HCT116 (cell line): ENCODE results near the gene ZNF697.

Experiments
- EZH2 ChIP-seq: fragments of 200-600 bp; sonication (generic); IDR thresholded peaks from 2 replicates; pipeline ENCODE4 v1.6.1; 2017; ENCODE audit warnings: antibody characterized with exemption, mixed run types
- JUND ChIP-seq: IDR thresholded peaks from 2 replicates; pipeline ENCODE4 v1.6.1; 2012
- POLR2A ChIP-seq: IDR thresholded peaks from 2 replicates; pipeline ENCODE4 v1.7.0; 2011; ENCODE audit warnings: borderline replicate concordance; ENCODE audit not compliant: insufficient read depth, insufficient read length; ENCODE audit errors: extremely low read depth
- POLR2AphosphoS5 ChIP-seq: IDR thresholded peaks from 2 replicates; pipeline ENCODE4 v1.6.1; 2011; ENCODE audit warnings: mild to moderate bottlenecking, low read depth, low read length, moderate library complexity
- YY1 ChIP-seq: IDR thresholded peaks from 2 replicates; pipeline ENCODE4 v1.6.1; 2011; ENCODE audit warnings: low read length, low read depth, moderate library complexity, mild to moderate bottlenecking; ENCODE audit not compliant: insufficient replicate concordance; ENCODE audit errors: extremely low read depth
- TF ChIP-seq, protein P1 (sequence below), 3 experiments: fragments of 200-600 bp in 1 of 3; sonication (generic) in 1 of 3; IDR thresholded peaks in 2 of 3; conservative IDR thresholded peaks in 1 of 3; 2 replicates each; pipeline ENCODE4 v1.5.1; 2012 to 2017; ENCODE audit warnings: low read depth in 2 of 3, low read length in 2 of 3, antibody characterized with exemption in 1 of 3, borderline replicate concordance in 1 of 3, control low read depth in 1 of 3, mild to moderate bottlenecking in 1 of 3, mixed read lengths in 1 of 3, mixed run types in 1 of 3, moderate library complexity in 1 of 3; ENCODE audit not compliant: insufficient read depth in 1 of 3
- TF ChIP-seq, protein P2 (sequence below): IDR thresholded peaks from 2 replicates; pipeline ENCODE4 v1.6.1; 2012; ENCODE audit warnings: low read depth

DNA sequence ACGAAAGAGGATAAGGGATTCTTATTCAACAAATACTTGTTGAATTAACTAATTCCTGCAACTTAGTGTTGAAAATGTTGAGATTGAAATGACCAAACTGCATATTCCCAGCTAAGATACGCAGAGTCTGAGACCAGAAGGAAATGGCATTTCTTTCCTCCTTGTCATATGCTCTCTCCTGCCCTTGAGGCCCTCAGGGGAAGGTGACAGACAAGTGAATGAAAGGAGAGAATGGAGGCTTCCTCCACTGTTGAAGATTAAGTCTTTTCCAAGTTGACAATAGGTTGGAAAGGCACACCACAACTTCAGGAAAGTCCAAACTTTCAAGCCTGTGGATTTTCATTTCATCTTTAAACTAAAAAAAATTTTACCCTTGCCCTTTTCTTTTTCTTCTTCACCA, 3.1 kb upstream of the ZNF697 start:
- TF ChIP-seq, protein P1, sequence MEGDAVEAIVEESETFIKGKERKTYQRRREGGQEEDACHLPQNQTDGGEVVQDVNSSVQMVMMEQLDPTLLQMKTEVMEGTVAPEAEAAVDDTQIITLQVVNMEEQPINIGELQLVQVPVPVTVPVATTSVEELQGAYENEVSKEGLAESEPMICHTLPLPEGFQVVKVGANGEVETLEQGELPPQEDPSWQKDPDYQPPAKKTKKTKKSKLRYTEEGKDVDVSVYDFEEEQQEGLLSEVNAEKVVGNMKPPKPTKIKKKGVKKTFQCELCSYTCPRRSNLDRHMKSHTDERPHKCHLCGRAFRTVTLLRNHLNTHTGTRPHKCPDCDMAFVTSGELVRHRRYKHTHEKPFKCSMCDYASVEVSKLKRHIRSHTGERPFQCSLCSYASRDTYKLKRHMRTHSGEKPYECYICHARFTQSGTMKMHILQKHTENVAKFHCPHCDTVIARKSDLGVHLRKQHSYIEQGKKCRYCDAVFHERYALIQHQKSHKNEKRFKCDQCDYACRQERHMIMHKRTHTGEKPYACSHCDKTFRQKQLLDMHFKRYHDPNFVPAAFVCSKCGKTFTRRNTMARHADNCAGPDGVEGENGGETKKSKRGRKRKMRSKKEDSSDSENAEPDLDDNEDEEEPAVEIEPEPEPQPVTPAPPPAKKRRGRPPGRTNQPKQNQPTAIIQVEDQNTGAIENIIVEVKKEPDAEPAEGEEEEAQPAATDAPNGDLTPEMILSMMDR (IDR thresholded peaks at IDR 0.05 in 2 of 3, conservative IDR thresholded peaks at IDR 0.05 in 1 of 3; ENCODE audit: borderline replicate concordance in 1 of 3, insufficient read depth in 1 of 3, low read depth in 2 of 3, low read length in 2 of 3) = no peak
- TF ChIP-seq POLR2A (no peak), JUND (no peak), POLR2AphosphoS5 (no peak), YY1 (no peak), EZH2 (no peak)
- TF ChIP-seq, protein P2, sequence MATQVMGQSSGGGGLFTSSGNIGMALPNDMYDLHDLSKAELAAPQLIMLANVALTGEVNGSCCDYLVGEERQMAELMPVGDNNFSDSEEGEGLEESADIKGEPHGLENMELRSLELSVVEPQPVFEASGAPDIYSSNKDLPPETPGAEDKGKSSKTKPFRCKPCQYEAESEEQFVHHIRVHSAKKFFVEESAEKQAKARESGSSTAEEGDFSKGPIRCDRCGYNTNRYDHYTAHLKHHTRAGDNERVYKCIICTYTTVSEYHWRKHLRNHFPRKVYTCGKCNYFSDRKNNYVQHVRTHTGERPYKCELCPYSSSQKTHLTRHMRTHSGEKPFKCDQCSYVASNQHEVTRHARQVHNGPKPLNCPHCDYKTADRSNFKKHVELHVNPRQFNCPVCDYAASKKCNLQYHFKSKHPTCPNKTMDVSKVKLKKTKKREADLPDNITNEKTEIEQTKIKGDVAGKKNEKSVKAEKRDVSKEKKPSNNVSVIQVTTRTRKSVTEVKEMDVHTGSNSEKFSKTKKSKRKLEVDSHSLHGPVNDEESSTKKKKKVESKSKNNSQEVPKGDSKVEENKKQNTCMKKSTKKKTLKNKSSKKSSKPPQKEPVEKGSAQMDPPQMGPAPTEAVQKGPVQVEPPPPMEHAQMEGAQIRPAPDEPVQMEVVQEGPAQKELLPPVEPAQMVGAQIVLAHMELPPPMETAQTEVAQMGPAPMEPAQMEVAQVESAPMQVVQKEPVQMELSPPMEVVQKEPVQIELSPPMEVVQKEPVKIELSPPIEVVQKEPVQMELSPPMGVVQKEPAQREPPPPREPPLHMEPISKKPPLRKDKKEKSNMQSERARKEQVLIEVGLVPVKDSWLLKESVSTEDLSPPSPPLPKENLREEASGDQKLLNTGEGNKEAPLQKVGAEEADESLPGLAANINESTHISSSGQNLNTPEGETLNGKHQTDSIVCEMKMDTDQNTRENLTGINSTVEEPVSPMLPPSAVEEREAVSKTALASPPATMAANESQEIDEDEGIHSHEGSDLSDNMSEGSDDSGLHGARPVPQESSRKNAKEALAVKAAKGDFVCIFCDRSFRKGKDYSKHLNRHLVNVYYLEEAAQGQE = no peak
